CD4-positive, alpha-beta memory T cell (primary cell): ENCODE results near the gene LHFPL6. TPM values are rescaled to one million over a fixed set of nuclear protein-coding genes. Genes with fewer than 3 reads are reported as not detected.

Source experiments
- CTCF ChIA-PET: fragments of 350-600 bp; sonication (Branson Sonifier 250); formaldehyde crosslinking; loops from one replicate; lab custom pipeline; 2021; ENCODE audit warnings: inconsistent platforms; ENCODE audit not compliant: partially characterized antibody; lab: Charles Lee
- POLR2A ChIA-PET: fragments of 350-600 bp; sonication (Branson Sonifier 250); formaldehyde crosslinking; loops from one replicate; lab custom pipeline; 2021; ENCODE audit not compliant: partially characterized antibody; lab: Charles Lee
- DNase-seq, 5 donors: peaks; one replicate each; pipeline versions ENCODE4 v3.0.0 to v3.0.0-alpha.2; 2020 to 2022; ENCODE audit warnings: mixed read lengths in 1 of 5
- H3K27ac ChIP-seq: one replicate; pipeline ENCODE4 v1.7.0; 2013; ENCODE audit warnings: low read depth, low read length
- H3K27me3 ChIP-seq: 2 replicates; pipeline ENCODE4 v1.7.0; 2013; ENCODE audit warnings: mild to moderate bottlenecking, low read length, moderate library complexity; ENCODE audit not compliant: insufficient read depth
- H3K36me3 ChIP-seq: 2 replicates; pipeline ENCODE4 v1.7.0; 2013; ENCODE audit warnings: mild to moderate bottlenecking, low read length, moderate library complexity; ENCODE audit not compliant: insufficient read depth
- H3K4me1 ChIP-seq: 2 replicates; pipeline ENCODE4 v1.7.0; 2013; ENCODE audit warnings: mild to moderate bottlenecking, low read length, moderate library complexity; ENCODE audit not compliant: insufficient read depth
- H3K4me3 ChIP-seq, 2 donors: one replicate each; pipeline ENCODE4 v1.7.0; 2013; ENCODE audit warnings: low read length in 2 of 2, mild to moderate bottlenecking in 1 of 2
- H3K9me3 ChIP-seq, 2 donors: one replicate each; pipeline ENCODE4 v1.7.0; 2013; ENCODE audit warnings: low read length in 2 of 2, control low read depth in 1 of 2; ENCODE audit not compliant: control insufficient read depth in 1 of 2
- H3K27ac Mint-ChIP-seq, 7 donors: one replicate each; pipeline ENCODE4 v1.8.0; 2020 to 2021; ENCODE audit warnings: mixed read lengths in 7 of 7, mild to moderate bottlenecking in 6 of 7, inconsistent platforms in 3 of 7, moderate library complexity in 3 of 7
- H3K27me3 Mint-ChIP-seq, 2 donors: one replicate each; pipeline ENCODE4 v1.8.0; 2020 to 2021; ENCODE audit warnings: mixed read lengths in 2 of 2
- H3K36me3 Mint-ChIP-seq, 2 donors: one replicate each; pipeline ENCODE4 v1.8.0; 2020 to 2021; ENCODE audit warnings: mixed read lengths in 2 of 2, inconsistent platforms in 1 of 2, mild to moderate bottlenecking in 1 of 2
- H3K4me1 Mint-ChIP-seq, 4 donors: one replicate each; pipeline ENCODE4 v1.8.0; 2020 to 2021; ENCODE audit warnings: mixed read lengths in 4 of 4, mild to moderate bottlenecking in 1 of 4
- H3K4me3 Mint-ChIP-seq, 8 donors: one replicate each; pipeline ENCODE4 v1.8.0; 2020 to 2021; ENCODE audit warnings: mixed read lengths in 8 of 8, mild to moderate bottlenecking in 7 of 8, moderate library complexity in 6 of 8, inconsistent platforms in 3 of 8
- H3K9me3 Mint-ChIP-seq, 8 donors: one replicate each; pipeline ENCODE4 v1.8.0; 2020 to 2021; ENCODE audit warnings: mixed read lengths in 8 of 8, mild to moderate bottlenecking in 5 of 8, inconsistent platforms in 3 of 8, moderate library complexity in 1 of 8
- intact Hi-C: fragments of 100-400 bp; cut with micrococcal nuclease; formaldehyde crosslinking; loops from one replicate; pipeline ENCODE4 v1.15.1; 2023
- polyA plus RNA-seq, 2 donors: library from polyadenylated mRNA; unstranded; fragments of 300-500 nt; fragmentation: Illumina TruSeq; gene quantifications; one replicate each; pipeline ENCODE4 v1.2.3, GENCODE V29; 2021
- total RNA-seq, 2 experiments: library from RNA; stranded (reverse); gene quantifications; one replicate each; pipeline ENCODE4 v1.2.3, GENCODE V29; 2021

The LHFPL6 gene
- total and polyA plus RNA-seq, 4 experiments from 2014 or later: 0.16 TPM; not detected in 3

- H3K4me3 Mint-ChIP-seq: no peak overlapping the region
- Histone ChIP-seq H3K27ac (no peak overlapping the region), H3K4me3 (no peak overlapping the region), H3K36me3 (no peaks in the 10 kb centered on the region), H3K4me1 (no peaks in the 10 kb centered on the region), H3K9me3 (no peaks in the 10 kb centered on the region), H3K27me3 (no peaks in the 10 kb centered on the region)
- H3K27ac Mint-ChIP-seq: no peak overlapping the region
- no peaks in the 10 kb centered on the region for H3K4me1 Mint-ChIP-seq
- H3K27me3 Mint-ChIP-seq: peaks cover 0 to 6% of the 10 kb centered on the region in 2 donors
- POLR2A ChIA-PET: no interaction called here
- no peaks in the 10 kb centered on the region for H3K36me3 Mint-ChIP-seq
- CTCF ChIA-PET: no interaction called here
- H3K9me3 Mint-ChIP-seq: no peaks in the 10 kb centered on the region
- DNase-seq: no peak
- intact Hi-C loops: no loop called here
These were observed 208.0 kb downstream of the LHFPL6 start for GRCh38 chr13:39394796-39395678.

DNA sequence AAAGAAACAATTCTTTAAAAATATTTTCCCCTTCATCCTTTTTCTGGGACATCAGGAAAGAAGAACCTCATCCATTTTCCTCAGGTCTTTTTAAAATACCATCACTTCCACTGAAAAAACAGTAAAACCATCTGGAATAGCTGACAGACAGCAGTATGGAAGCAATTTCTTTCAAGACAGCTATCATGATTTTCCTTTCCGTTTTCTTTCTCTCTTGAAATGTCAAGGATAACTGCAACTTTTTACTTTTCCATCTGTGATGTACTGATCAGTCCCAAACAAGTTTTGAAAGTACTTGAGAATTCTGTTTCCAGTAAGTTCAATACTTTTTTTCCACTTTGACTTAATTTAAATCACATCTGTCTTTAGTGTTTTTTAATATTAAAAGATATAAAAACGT, 211.2 kb downstream of the LHFPL6 start:
- H3K27ac Mint-ChIP-seq: no peak overlapping the region
- Histone ChIP-seq H3K27me3 (no peaks in the 10 kb centered on the region), H3K9me3 (no peaks in the 10 kb centered on the region), H3K4me3 (no peak overlapping the region), H3K36me3 (no peaks in the 10 kb centered on the region), H3K4me1 (no peaks in the 10 kb centered on the region), H3K27ac (no peak overlapping the region)
- POLR2A ChIA-PET: no interaction called here
- peaks cover 0 to 2% of the 10 kb centered on the region in 2 donors for H3K27me3 Mint-ChIP-seq
- intact Hi-C loops: no loop called here
- CTCF ChIA-PET: no interaction called here
- H3K36me3 Mint-ChIP-seq: no peaks in the 10 kb centered on the region
- H3K4me1 Mint-ChIP-seq: no peaks in the 10 kb centered on the region
- no peaks in the 10 kb centered on the region for H3K9me3 Mint-ChIP-seq
- H3K4me3 Mint-ChIP-seq: no peak overlapping the region
- DNase-seq: no peak

DNA sequence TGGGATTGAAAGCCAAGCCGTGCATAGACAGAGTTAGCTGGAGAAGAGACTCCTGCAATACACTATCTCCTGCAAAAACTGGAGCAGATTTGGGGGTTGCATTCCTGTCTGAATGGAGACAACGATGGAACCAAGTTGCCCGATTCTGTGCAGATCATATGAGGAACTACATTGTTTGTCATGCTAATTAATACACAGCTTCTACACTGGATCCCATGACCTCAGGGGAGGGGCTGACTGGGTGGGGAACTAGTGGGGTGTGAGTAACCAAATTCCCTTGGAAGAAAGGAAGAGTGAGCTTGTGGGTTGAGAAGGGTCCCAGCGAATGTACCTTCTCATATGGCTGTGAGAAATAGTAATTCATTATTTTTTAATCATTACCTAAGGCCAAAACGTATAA, 214.0 kb downstream of the LHFPL6 start:
- ChIA-PET POLR2A (no interaction called here), CTCF (no interaction called here)
- no peaks in the 10 kb centered on the region for H3K4me1 Mint-ChIP-seq
- no peak for DNase-seq
- H3K36me3 Mint-ChIP-seq: no peaks in the 10 kb centered on the region
- intact Hi-C loops: no loop called here
- H3K27ac Mint-ChIP-seq: no peak overlapping the region
- no peaks in the 10 kb centered on the region for H3K9me3 ChIP-seq
- no peaks in the 10 kb centered on the region for H3K27me3 ChIP-seq
- no peak overlapping the region for H3K27ac ChIP-seq
- H3K9me3 Mint-ChIP-seq: no peaks in the 10 kb centered on the region
- H3K4me3 ChIP-seq: no peak overlapping the region
- H3K36me3 ChIP-seq: no peaks in the 10 kb centered on the region
- H3K4me3 Mint-ChIP-seq: no peak overlapping the region
- H3K4me1 ChIP-seq: no peaks in the 10 kb centered on the region
- no peaks in the 10 kb centered on the region for H3K27me3 Mint-ChIP-seq

- H3K36me3 ChIP-seq: no peaks in the 10 kb centered on the region
- ChIA-PET POLR2A (no interaction called here), CTCF (no interaction called here)
- Mint-ChIP-seq H3K4me1 (no peaks in the 10 kb centered on the region), H3K27ac (no peak overlapping the region), H3K9me3 (no peaks in the 10 kb centered on the region), H3K36me3 (no peaks in the 10 kb centered on the region), H3K27me3 (no peaks in the 10 kb centered on the region), H3K4me3 (no peak overlapping the region)
- no peak overlapping the region for H3K27ac ChIP-seq
- DNase-seq: no peak
- no peaks in the 10 kb centered on the region for H3K4me1 ChIP-seq
- no peak overlapping the region for H3K4me3 ChIP-seq
- intact Hi-C loops: no loop called here
- no peaks in the 10 kb centered on the region for H3K9me3 ChIP-seq
- H3K27me3 ChIP-seq: no peaks in the 10 kb centered on the region
These were observed 217.3 kb downstream of the LHFPL6 start for GRCh38 chr13:39385621-39386231.

DNA sequence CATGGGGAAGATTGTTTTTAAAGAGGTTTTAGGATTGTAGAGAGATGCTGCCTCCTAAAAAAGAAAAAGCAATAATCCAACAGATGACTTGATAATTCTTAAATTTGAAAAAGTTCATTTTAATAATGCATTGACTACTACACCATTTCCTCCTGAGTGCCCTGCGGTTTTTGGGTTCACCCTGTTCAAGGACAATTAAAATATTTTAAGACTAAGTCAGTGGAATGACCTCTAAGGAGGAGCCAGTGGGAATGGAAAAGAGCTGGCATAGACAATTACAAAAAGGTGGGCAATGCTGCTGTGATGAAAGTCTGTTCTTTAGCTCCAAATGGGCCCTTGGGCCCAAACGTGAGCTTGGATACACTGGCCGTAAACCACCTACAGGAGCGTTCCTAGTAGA, 217.8 kb downstream of the LHFPL6 start:
- intact Hi-C loops: no loop called here
- H3K36me3 Mint-ChIP-seq: no peaks in the 10 kb centered on the region
- no peak overlapping the region for H3K27ac Mint-ChIP-seq
- no peaks in the 10 kb centered on the region for H3K4me1 Mint-ChIP-seq
- Histone ChIP-seq H3K4me3 (no peak overlapping the region), H3K27me3 (no peaks in the 10 kb centered on the region), H3K9me3 (no peaks in the 10 kb centered on the region), H3K36me3 (no peaks in the 10 kb centered on the region), H3K4me1 (no peaks in the 10 kb centered on the region), H3K27ac (no peak overlapping the region)
- no peaks in the 10 kb centered on the region for H3K27me3 Mint-ChIP-seq
- POLR2A ChIA-PET: no interaction called here
- no peaks in the 10 kb centered on the region for H3K9me3 Mint-ChIP-seq
- no peak overlapping the region for H3K4me3 Mint-ChIP-seq
- DNase-seq: no peak
- CTCF ChIA-PET: no interaction called here

GRCh38 chr13:39381456-39381855, 221.5 kb downstream of the LHFPL6 start:
- H3K4me1 ChIP-seq: no peaks in the 10 kb centered on the region
- ChIA-PET POLR2A (no interaction called here), CTCF (no interaction called here)
- Mint-ChIP-seq H3K36me3 (no peaks in the 10 kb centered on the region), H3K27ac (no peak overlapping the region), H3K4me3 (no peak overlapping the region), H3K27me3 (no peaks in the 10 kb centered on the region), H3K9me3 (no peaks in the 10 kb centered on the region), H3K4me1 (no peaks in the 10 kb centered on the region)
- H3K27ac ChIP-seq: no peak overlapping the region
- H3K9me3 ChIP-seq: no peaks in the 10 kb centered on the region
- no peaks in the 10 kb centered on the region for H3K27me3 ChIP-seq
- intact Hi-C loops: no loop called here
- no peaks in the 10 kb centered on the region for H3K36me3 ChIP-seq
- H3K4me3 ChIP-seq: no peak overlapping the region
- no peak for DNase-seq

DNA sequence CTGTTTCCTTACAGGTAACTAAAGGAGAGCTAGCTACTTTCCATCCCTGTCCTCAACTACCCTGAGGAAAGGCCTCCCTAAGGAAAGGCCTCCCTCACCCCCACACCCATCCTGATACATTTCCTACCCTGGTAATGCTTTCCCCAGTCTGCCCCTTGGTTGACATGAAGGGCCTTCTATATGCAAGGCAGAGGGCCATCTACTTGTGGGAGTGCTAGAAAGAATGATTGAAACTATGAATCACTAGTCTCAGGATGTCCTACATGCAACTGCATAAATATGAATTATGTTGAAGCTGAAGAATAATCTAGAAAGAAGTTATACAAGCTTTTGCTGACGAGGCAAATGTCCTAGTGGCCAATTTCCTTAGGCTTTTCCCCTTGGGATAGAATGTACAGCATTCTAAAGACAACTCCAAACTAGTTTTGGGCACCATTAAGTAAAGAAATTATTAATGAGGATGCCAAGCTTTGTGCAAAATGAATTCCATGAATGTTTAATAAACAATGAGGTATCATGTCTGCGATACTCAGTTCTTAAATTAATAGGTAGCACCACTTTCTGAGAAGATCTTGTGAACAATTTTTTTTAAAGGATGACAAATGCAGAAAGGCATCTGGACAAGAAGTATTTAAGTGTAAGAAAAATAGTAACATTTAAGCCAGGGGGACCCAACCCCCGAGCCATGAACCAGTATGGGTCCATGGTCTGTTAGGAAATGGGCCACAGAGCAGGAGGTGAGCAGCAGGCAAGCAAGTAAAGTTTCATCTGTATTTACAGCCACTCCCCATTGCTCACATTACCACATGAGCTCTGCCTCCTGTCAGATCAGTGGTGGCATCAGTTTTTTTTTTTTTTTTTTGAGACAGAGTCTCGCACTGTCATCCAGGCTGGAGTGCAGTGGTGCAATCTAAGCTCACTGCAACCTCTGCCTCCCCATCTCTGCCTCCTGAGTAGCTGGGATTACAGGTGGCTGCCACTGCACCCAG, 223.0 kb downstream of the LHFPL6 start:
- no peaks in the 10 kb centered on the region for H3K4me1 ChIP-seq
- H3K36me3 ChIP-seq: no peaks in the 10 kb centered on the region
- H3K9me3 ChIP-seq: no peaks in the 10 kb centered on the region
- Mint-ChIP-seq H3K36me3 (no peaks in the 10 kb centered on the region), H3K4me3 (no peak overlapping the region), H3K27me3 (no peaks in the 10 kb centered on the region), H3K4me1 (no peaks in the 10 kb centered on the region), H3K27ac (no peak overlapping the region), H3K9me3 (no peaks in the 10 kb centered on the region)
- POLR2A ChIA-PET: no interaction called here
- intact Hi-C loops: no loop called here
- CTCF ChIA-PET: no interaction called here
- no peak overlapping the region for H3K27ac ChIP-seq
- no peak overlapping the region for H3K4me3 ChIP-seq
- no peaks in the 10 kb centered on the region for H3K27me3 ChIP-seq
- no peak for DNase-seq
